ENCODE data around the gene SLC25A45. TPM values are rescaled to one million over a fixed set of nuclear protein-coding genes. Genes with fewer than 3 reads are reported as not detected.
A peak's percentile ranks its signal among the peaks of the same experiment; 100 is the strongest.

SLC25A45 gene
- total and polyA plus RNA-seq, 2 of the 4 experiments (the other 2 are of a cell fraction): 0.72 to 1.2 TPM

DNA sequence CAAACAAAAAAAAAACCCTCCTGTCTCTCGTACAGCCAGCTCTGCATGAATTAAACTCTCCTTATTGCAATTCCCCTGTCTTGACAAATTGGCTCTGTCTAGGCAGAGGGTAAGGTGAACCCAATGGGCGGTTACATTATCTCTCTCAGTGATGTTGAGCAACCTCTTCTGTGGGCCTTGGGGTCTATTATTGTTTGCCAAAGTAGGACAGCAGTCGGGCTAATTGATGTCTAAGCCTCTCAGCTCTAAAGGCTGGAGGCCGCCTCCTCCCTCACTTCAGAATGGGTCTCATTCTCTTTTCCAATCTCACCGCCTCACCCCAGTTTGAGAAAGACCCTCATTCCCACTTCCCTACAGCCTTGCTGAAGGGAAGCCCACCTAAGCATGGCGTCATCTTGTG is 1.3 kb upstream of the SLC25A45 start:
- Histone ChIP-seq H3K79me1 (ENCODE audit: low read depth in 1 of 2, low read length in 2 of 2) (peaks cover 29 to 68% of the 10 kb centered on the region in 2 experiments), H3K4ac (ENCODE audit: low read depth, low read length) (peak overlapping the region; percentile 82), H2AK5ac (ENCODE audit: low read depth, low read length) (peak overlapping the region; percentile 93), H3K36me3 (ENCODE audit: control insufficient read depth, insufficient read depth, low read length) (no peaks in the 10 kb centered on the region), H3K4me3 (ENCODE audit: insufficient read depth, low read depth, low read length) (no peak overlapping the region), H3K23ac (ENCODE audit: low read depth, low read length) (peak overlapping the region; percentile 80; the same call in 1 of the 2 replicates), H4K8ac (ENCODE audit: low read depth in 2 of 2, low read length in 2 of 2) (peak overlapping the region in 1 of 2 experiments; percentile 24; a peak in 2 of 4 replicates), H4K5ac (ENCODE audit: low read depth, low read length) (0 out of 2 replicates have a peak overlapping the region, but pooled peaks have one; percentile 5), H3K9ac (ENCODE audit: low read depth, low read length) (no peak overlapping the region), H3K4me2 (ENCODE audit: low read depth, low read length) (no peak overlapping the region), H2BK5ac (ENCODE audit: low read depth, low read length, poor library complexity, severe bottlenecking) (peak overlapping the region; percentile 1), H2AFZ (replicated peaks; ENCODE audit: low read length, poor library complexity) (no peak overlapping the region), H3K4me1 (ENCODE audit: control insufficient read depth, insufficient read depth, low read length) (peaks cover 30% of the 10 kb centered on the region), H3K27me3 (ENCODE audit: control insufficient read depth, insufficient read depth, low read length) (no peaks in the 10 kb centered on the region), H4K91ac (ENCODE audit: insufficient read depth, low read depth, low read length) (peak overlapping the region; percentile 75), H3K14ac (replicated peaks; ENCODE audit: low read depth, low read length) (peak overlapping the region; percentile 74), H3K27ac (ENCODE audit: insufficient read depth, low read length) (peak overlapping the region; percentile 51), H3K9me3 (ENCODE audit: control insufficient read depth, insufficient read depth, low read length) (no peaks in the 10 kb centered on the region), H3K18ac (ENCODE audit: low read depth, low read length) (no peak overlapping the region), H2AK9ac (replicated peaks; ENCODE audit: low read depth, low read length, poor library complexity) (peak overlapping the region; percentile 69), H2BK20ac (ENCODE audit: low read depth, low read length) (peak overlapping the region; percentile 41), H3K56ac (ENCODE audit: extremely low read depth, insufficient read depth, low read length) (no peak overlapping the region), H4K20me1 (ENCODE audit: insufficient read depth, low read length) (peaks cover 6% of the 10 kb centered on the region), H2BK15ac (ENCODE audit: low read depth, low read length) (peak overlapping the region; percentile 86), H3K9me1 (ENCODE audit: insufficient read depth, low read length) (peaks cover 27% of the 10 kb centered on the region), H2BK120ac (ENCODE audit: low read depth, low read length) (peak overlapping the region; percentile 23)
- ChIA-PET CTCF (no interaction called here), POLR2A (ENCODE audit: unreplicated experiment) (interaction anchor here (0.6 to 4.7 kb wide), 4 partner anchors 8 to 122 kb away, joined by 3 to 32 read pairs (median 4); partner anchors contain the start of genes MALAT1 and NEAT1)
- no TSS peak for BruUV-seq (replicated peaks)
- dilution Hi-C loops (cut with HindIII; ENCODE audit: low sequenced_read_pairs, unreplicated experiment): no loop called here
- no peak for DNase-seq
- TF ChIP-seq, protein P1, sequence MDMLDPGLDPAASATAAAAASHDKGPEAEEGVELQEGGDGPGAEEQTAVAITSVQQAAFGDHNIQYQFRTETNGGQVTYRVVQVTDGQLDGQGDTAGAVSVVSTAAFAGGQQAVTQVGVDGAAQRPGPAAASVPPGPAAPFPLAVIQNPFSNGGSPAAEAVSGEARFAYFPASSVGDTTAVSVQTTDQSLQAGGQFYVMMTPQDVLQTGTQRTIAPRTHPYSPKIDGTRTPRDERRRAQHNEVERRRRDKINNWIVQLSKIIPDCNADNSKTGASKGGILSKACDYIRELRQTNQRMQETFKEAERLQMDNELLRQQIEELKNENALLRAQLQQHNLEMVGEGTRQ (IDR thresholded peaks at IDR 0.05; ENCODE audit: low read depth, low read length): no peak
- peak; percentile 50; the same call in 1 of the 2 replicates for TF ChIP-seq CEBPB (IDR thresholded peaks at IDR 0.05; ENCODE audit: low read depth, low read length)
- WGBS, 2 experiments (ENCODE audit: extremely low coverage in 2 of 2, insufficient read length in 1 of 2): 100% methylated on average over 2 of the region's 6 CpGs; no CpG with 5 or more reads in 1 of the 2 experiments
- in situ Hi-C loops (cut with MboI; ENCODE audit: low sequenced_read_pairs): no loop called here
- ATAC-seq (ENCODE audit: low read depth): no peak
- intact Hi-C loops (cut with micrococcal nuclease): loop anchor here (5.0 kb wide), 1 partner anchor 189 kb away; the partner anchor contains the start of genes FAM89B and ZNRD2
